SU-DHL-6 (cell line): ENCODE measurements around the gene CLEC5A.

Experiments
- CTCF ChIP-seq: fragments of 200-600 bp; sonication (generic); IDR thresholded peaks from one replicate; pipeline ENCODE4 v1.5.1; 2017; ENCODE audit warnings: antibody characterized with exemption, mild to moderate bottlenecking, low read length, moderate library complexity; ENCODE audit not compliant: insufficient read depth, poor library complexity, severe bottlenecking
- EZH2phosphoT487 ChIP-seq: fragments of 200-600 bp; sonication (generic), shearing (Covaris generic); conservative IDR thresholded peaks from 2 replicates; pipeline ENCODE4 v1.6.1; 2018; ENCODE audit warnings: mild to moderate bottlenecking, antibody characterized with exemption, low read length, moderate library complexity, mixed read lengths

- peak; percentile 84 for TF ChIP-seq CTCF
- TF ChIP-seq EZH2phosphoT487, result no peak
Observed at GRCh38 chr7:141975806-141976523, 29.2 kb upstream of the CLEC5A start.
